ENCODE results near the gene LSAMP. TPM values are rescaled to one million over a fixed set of nuclear protein-coding genes. Genes with fewer than 3 reads are reported as not detected.
A peak's percentile ranks its signal among the peaks of the same experiment; 100 is the strongest.

LSAMP gene
- total RNA-seq, 1 donor from 2014 or later, result 64.9 TPM

GRCh38 chr3:116432795-116433194 is 12.5 kb downstream of the LSAMP start:
- H3K27ac Mint-ChIP-seq, result no peak overlapping the region
- H3K9me3 Mint-ChIP-seq, result peaks cover 3% of the 10 kb centered on the region
- H3K27me3 Mint-ChIP-seq, result no peaks in the 10 kb centered on the region
- H3K36me3 Mint-ChIP-seq, result peaks cover 19% of the 10 kb centered on the region
- TF ChIP-seq CTCF (conservative IDR thresholded peaks at IDR 0.05), result no peak
- no peak overlapping the region for H3K4me3 Mint-ChIP-seq
- DNase-seq (ENCODE audit: extremely low spot score, unreplicated experiment), result no peak
- H3K4me1 Mint-ChIP-seq (ENCODE audit: unreplicated experiment), result peaks cover 19% of the 10 kb centered on the region

DNA sequence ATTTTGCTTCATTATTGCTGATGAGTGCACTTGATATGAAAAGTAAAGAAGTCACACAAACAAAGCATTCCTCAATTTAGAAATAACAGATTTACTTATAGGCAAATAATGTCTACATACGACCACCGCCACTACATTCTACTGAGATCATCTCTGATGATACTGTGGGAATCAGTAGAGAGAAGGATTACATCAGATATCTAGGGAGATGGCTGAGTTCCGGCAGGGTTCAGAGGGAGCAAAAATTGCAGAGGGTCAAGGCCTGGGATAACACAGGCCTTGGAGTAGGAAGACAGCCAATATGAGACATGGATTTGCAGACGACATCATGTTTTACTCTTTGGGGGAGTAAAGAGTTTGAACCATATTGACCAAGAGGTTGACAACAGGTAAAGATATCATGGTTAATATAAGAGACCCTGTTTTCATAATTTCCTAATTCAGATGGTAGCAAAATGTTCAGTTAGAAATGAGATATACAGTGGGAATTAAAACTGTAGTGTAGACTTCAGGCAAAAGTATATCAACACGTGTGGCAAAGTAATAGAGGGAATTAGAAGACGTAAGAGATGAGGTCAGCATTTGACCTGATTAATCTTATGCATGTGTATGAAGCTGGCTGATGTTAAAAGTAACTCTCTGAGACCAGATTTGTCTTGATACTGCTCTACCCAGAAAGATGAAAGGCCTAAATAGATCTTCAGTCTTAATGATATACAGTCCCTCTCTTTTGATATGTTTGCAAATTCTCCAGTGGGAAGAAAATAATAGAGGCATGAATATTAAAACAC is 15.6 kb downstream of the LSAMP start:
- Mint-ChIP-seq H3K4me1 (ENCODE audit: unreplicated experiment) (peaks cover 19% of the 10 kb centered on the region), H3K9me3 (peaks cover 6% of the 10 kb centered on the region), H3K36me3 (peaks cover 5% of the 10 kb centered on the region), H3K27me3 (no peaks in the 10 kb centered on the region), H3K4me3 (no peak overlapping the region), H3K27ac (no peak overlapping the region)
- TF ChIP-seq CTCF (conservative IDR thresholded peaks at IDR 0.05), result no peak
- DNase-seq (ENCODE audit: extremely low spot score, unreplicated experiment), result no peak

DNA sequence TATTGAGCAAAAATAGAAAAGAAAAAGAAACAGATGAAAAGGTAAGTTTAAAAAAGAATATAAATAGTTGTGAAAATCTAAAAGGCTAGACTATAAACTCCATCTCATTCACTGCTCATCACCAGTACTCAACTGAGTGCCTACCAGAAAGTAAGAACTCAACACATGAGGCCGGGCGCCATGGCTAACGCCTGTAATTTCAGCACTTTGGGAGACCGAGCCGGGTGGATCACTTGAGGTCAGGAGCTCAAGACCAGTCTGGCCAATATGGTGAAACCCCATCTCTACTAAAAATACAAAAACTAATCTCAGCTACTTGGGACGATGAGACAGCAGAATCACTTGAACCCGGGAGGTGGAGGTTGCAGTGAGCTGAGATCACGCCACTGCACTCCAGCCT is 19.3 kb downstream of the LSAMP start:
- no peak overlapping the region for H3K4me3 Mint-ChIP-seq
- no peak overlapping the region for H3K27ac Mint-ChIP-seq
- DNase-seq (ENCODE audit: extremely low spot score, unreplicated experiment), result no peak
- H3K27me3 Mint-ChIP-seq, result no peaks in the 10 kb centered on the region
- H3K36me3 Mint-ChIP-seq, result no peaks in the 10 kb centered on the region
- peaks cover 6% of the 10 kb centered on the region for H3K9me3 Mint-ChIP-seq
- no peak for TF ChIP-seq CTCF (conservative IDR thresholded peaks at IDR 0.05)
- peaks cover 31% of the 10 kb centered on the region for H3K4me1 Mint-ChIP-seq (ENCODE audit: unreplicated experiment)

DNA sequence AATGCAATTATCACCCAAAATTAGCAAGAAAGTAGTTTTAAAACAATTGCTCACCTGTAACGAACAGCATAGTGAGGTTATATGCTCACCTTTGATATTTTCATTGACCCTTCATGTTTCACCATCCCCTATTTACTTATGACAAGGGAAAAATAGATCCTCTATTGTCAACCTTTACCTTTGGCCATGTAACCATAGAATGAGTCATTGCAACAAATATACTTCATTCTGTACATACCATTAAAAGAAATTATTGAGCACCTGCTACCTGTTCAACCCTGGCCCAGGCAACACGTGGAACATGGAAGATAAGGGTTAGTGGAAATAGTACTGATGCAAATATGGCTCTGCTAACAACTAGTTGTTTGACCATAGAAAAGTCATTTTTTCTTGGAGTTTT is 20.2 kb downstream of the LSAMP start:
- Mint-ChIP-seq H3K27ac (peak overlapping the region; percentile 68), H3K36me3 (no peaks in the 10 kb centered on the region), H3K27me3 (no peaks in the 10 kb centered on the region), H3K4me1 (ENCODE audit: unreplicated experiment) (peaks cover 31% of the 10 kb centered on the region), H3K9me3 (peaks cover 6% of the 10 kb centered on the region), H3K4me3 (no peak overlapping the region)
- TF ChIP-seq CTCF (conservative IDR thresholded peaks at IDR 0.05), result no peak
- DNase-seq (ENCODE audit: extremely low spot score, unreplicated experiment), result no peak

DNA sequence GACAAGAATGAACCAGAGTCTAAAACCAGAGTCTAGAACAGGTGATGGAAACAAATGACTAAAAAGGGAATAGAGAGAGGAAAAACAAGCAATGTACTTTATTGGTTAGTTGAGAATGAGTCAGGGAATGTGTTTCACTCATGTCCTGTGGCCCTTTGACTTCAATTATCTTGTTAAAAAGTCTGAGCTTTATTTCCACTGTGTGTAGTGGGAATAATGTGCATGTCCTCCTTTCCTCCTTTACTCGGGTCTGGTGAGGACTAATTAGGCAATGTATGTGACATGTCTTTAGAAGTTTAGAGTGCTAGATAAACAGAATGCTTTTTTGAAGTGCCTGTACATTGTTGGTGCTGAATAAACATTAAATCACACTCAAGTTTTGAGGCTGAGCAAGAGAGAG is 21.3 kb downstream of the LSAMP start:
- TF ChIP-seq CTCF (conservative IDR thresholded peaks at IDR 0.05), result no peak
- Mint-ChIP-seq H3K36me3 (peaks cover 7% of the 10 kb centered on the region), H3K27me3 (no peaks in the 10 kb centered on the region), H3K27ac (no peak overlapping the region), H3K4me1 (ENCODE audit: unreplicated experiment) (peaks cover 22% of the 10 kb centered on the region), H3K4me3 (no peak overlapping the region), H3K9me3 (peaks cover 6% of the 10 kb centered on the region)
- no peak for DNase-seq (ENCODE audit: extremely low spot score, unreplicated experiment)

Data from type B pancreatic cell (in vitro differentiated cells).